HL-60 (cell line): Measurements from ENCODE around the gene ESRRG.

Experiments used
- DNase-seq, 2 experiments: peaks; one replicate each; pipeline ENCODE4 v3.0.0-alpha.2; 2010 to 2020; ENCODE audit warnings: low read depth in 1 of 2, low spot score in 1 of 2
- H3K27ac ChIP-seq: fragments of 250-450 bp; sonication (Bioruptor Pico); replicated peaks from 2 replicates; pipeline ENCODE4 v1.5.1; 2020; ENCODE audit warnings: mild to moderate bottlenecking, moderate library complexity
- H3K27me3 ChIP-seq: fragments of 250-450 bp; sonication (Bioruptor Pico); 2 replicates; pipeline ENCODE4 v1.5.1; 2021; ENCODE audit warnings: mild to moderate bottlenecking, moderate library complexity; ENCODE audit not compliant: insufficient read depth, poor library complexity, severe bottlenecking
- H3K4me3 ChIP-seq: replicated peaks from 2 replicates; pipeline ENCODE4 v1.5.1; 2011; ENCODE audit warnings: mild to moderate bottlenecking, control low read depth, low read length; ENCODE audit not compliant: insufficient read depth
- CTCF ChIP-seq: IDR thresholded peaks from one replicate; pipeline ENCODE4 v1.5.1; 2011; ENCODE audit warnings: low read length, control low read depth, inconsistent platforms; ENCODE audit not compliant: insufficient read depth
- GABPA ChIP-seq: IDR thresholded peaks from 2 replicates; pipeline ENCODE4 v1.6.1; 2012; ENCODE audit warnings: low read depth
- POLR2AphosphoS5 ChIP-seq: IDR thresholded peaks from 2 replicates; pipeline ENCODE4 v1.6.1; 2012; ENCODE audit warnings: low read depth
- REST ChIP-seq: IDR thresholded peaks from 2 replicates; pipeline ENCODE4 v1.6.1; 2012; ENCODE audit warnings: low read depth; ENCODE audit not compliant: insufficient replicate concordance
- SPI1 ChIP-seq: IDR thresholded peaks from 2 replicates; pipeline ENCODE4 v1.6.1; 2012; ENCODE audit warnings: low read depth, mild to moderate bottlenecking, borderline replicate concordance

ESRRG gene

GRCh38 chr1:216563087-216563486 is 160.1 kb downstream of the ESRRG start:
- H3K4me3 ChIP-seq = no peak overlapping the region
- TF ChIP-seq CTCF = no peak
- TF ChIP-seq GABPA = no peak
- no peak for TF ChIP-seq REST
- TF ChIP-seq SPI1 = no peak
- TF ChIP-seq POLR2AphosphoS5 = no peak
- H3K27me3 ChIP-seq = no peaks in the 10 kb centered on the region
- H3K27ac ChIP-seq = no peak overlapping the region
- no peak for DNase-seq

GRCh38 chr1:216562383-216562782 is 160.8 kb downstream of the ESRRG start:
- TF ChIP-seq CTCF = no peak
- no peak for TF ChIP-seq REST
- no peak for TF ChIP-seq GABPA
- Histone ChIP-seq H3K4me3 (no peak overlapping the region), H3K27ac (no peak overlapping the region), H3K27me3 (no peaks in the 10 kb centered on the region)
- DNase-seq = no peak

- TF ChIP-seq SPI1 = no peak
- no peak for DNase-seq
- H3K27ac ChIP-seq = no peak overlapping the region
- H3K4me3 ChIP-seq = no peak overlapping the region
- H3K27me3 ChIP-seq = no peaks in the 10 kb centered on the region
Measured at GRCh38 chr1:216560527-216560926, 162.7 kb downstream of the ESRRG start.

- Histone ChIP-seq H3K27ac (no peak overlapping the region), H3K4me3 (no peak overlapping the region), H3K27me3 (no peaks in the 10 kb centered on the region)
- TF ChIP-seq GABPA = no peak
- TF ChIP-seq CTCF = no peak
- no peak for TF ChIP-seq REST
- no peak for TF ChIP-seq SPI1
- TF ChIP-seq POLR2AphosphoS5 = no peak
- no peak for DNase-seq
Measured at GRCh38 chr1:216559359-216559758, 163.9 kb downstream of the ESRRG start.
